Measurements from ENCODE around the gene TNPO2.
"Not testable (repeated sequence)": the region's sequence is repeated elsewhere in the genome, so short reads cannot be mapped to it uniquely, and the experiment has no call there.

Gene TNPO2

DNA sequence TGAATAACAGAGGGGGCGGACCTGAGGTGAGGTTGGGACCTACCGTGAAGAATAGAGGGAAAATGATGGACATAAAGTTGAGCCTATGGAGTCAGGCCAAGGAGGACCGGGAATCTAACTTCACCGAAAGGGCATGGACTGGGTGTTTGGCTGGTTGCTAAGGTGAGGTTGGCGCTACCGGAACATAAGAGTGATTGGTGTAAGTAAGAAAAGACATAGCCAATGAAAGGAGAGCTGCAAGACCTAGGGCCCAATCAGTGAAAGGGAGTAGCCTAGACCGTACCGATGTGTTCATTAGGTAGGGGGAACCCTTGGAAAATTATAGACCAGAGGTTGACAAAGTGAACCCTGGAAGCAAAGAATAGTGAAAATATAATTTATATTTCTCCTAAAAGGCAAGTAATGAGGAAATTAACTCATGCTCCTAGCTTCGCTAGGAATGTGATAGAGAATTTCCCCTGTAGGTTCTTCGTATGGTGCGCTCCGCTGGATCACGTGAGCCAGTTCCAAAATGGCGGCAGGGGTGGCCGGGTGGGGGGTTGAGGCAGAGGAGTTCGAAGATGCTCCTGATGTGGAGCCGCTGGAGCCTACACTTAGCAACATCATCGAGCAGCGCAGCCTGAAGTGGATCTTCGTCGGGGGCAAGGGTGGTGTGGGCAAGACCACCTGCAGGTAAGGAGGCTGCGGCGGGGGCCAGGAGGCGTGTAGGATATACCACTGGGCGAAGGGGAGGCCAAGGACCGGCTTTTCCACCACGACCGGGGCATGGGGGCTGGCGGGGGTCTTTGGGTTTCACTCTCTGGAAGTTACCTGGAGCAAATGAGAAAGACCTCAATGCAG lies 13.5 kb upstream of the TNPO2 start, which contains the start of gene GET3:
Gene GET3 (plus strand): TSS at position 503 of the 840 bp plus-strand sequence. CDS start 9 bp downstream, at position 512.
- peak; percentile 94 for DNase-seq (ENCODE audit: low spot score)

GRCh38 chr19:12733369-12734214 lies 9.9 kb upstream of the TNPO2 start:
- peak; percentile 53 for DNase-seq (ENCODE audit: low spot score)

DNA sequence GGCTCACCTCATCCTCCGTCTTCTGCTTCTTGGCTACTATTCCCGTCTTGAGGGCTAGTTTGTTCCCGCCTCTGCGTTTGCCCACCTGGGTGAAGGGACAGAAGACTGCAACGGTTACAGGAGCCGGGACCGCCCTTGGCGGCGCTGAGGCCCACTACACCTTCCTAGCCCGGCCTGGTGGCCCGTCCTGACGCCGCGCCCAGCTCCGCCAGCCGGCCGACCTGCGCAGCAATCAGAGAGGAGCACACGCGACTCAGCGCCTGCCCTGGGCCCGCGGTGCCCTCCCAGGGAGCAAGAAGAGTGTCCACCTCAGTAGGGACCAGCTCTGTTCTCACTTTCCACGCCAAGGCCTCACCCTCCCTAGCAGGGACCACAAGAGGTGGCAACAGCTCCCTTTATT lies 7.6 kb upstream of the TNPO2 start:
- no peak for DNase-seq (ENCODE audit: low spot score)

- DNase-seq (ENCODE audit: low spot score): no peak
Observed at GRCh38 chr19:12730064-12730463, 6.3 kb upstream of the TNPO2 start.

- no peak for DNase-seq (ENCODE audit: low spot score)
Observed at GRCh38 chr19:12727745-12728433, 4.2 kb upstream of the TNPO2 start.

DNA sequence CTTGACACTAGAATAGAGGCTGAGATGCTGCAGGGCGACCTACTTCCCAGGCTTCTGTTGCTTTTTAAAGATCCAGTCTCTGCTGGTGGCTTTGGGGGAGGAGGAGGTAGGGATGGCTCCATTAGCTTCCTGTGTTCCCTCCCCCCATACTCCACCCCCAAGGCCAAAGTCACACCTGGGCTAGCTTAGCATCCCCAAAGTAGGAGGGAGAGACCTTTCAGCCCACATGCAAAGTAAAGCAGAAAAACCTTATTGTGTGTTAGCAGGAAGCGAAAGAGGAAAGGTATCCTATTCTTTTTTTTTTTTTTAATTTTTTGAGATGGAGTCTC lies 3.2 kb upstream of the TNPO2 start:
- DNase-seq (ENCODE audit: low spot score): no peak

DNA sequence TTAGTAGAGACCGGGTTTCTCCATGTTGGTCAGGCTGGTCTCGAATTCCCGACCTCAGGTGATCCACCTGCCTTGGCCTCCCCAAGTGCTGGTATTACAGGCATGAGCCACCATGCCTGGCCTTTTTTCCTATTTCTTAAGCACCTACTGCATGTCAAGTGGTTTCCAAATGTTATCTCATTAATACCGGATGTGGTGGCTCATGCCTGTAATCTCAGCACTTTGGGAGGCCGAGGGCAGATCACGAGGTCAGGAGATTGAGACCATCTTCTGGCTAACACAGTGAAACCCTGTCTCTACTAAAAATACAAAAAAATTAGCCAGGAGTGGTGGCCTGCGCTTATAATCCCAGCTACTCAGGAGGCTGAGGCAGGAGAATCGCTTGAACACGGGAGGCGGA lies 1.9 kb upstream of the TNPO2 start:
- not testable (repeated sequence) for DNase-seq (ENCODE audit: low spot score)

DNA sequence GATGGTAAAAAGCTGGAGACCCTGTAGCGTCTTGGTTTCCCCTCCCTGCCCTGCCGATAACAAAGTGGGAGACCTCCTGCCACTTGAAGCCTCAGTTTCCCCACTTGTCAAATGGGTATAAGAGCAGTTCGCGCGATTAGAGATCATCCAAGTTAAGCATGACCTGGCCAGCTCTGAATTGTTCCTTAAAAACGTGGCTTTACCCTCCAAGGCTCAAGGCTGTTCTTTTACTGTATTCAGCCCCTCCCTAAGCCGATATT lies 421 bp downstream of the TNPO2 start:
- DNase-seq (ENCODE audit: low spot score): no peak

- DNase-seq (ENCODE audit: low spot score): peak; percentile 98
Observed at GRCh38 chr19:12722566-12723380, 959 bp downstream of the TNPO2 start.

- DNase-seq (ENCODE audit: low spot score): peak; percentile 75
Observed at GRCh38 chr19:12721656-12722565, 1.8 kb downstream of the TNPO2 start.

DNA sequence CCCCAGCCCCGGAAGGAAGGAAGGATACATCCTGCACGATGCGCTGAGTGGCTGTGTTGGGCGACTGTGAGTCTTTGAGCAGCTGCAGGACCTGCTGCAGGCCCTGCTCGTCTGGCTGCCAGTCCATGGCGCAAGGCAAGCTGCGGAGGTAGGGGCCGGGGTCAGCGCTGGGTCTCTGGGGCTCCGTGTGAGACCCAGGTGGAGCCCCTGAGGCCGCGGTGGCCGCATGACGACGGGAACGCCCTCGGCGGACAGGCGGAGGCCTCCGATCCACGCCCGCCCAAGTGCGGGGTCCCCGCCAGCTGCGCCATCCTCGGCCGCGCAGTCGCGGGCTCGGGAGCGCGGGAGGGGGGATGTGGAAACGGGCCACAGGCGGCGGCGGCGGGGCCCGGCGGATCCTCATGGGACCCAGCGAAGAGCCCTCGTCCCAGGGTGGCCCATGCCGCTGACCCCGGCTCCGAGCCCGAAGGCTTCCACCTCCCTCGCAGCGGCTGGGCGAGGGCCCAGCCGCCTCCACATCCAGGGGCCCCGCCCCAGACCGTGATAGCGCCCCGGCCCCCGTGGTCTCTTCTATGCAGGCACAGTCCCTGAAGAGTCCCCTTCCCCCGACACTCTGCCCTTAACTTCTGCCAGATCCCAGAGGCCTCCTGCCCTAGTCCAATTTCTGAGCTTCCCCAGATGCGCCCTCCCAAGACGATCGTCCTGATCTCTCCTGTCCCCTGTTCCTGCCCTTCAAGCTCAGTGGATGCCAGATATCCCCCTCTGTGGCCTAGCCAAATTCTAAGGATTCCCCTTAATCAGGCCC lies 2.7 kb downstream of the TNPO2 start:
- DNase-seq (ENCODE audit: low spot score): no peak

GRCh38 chr19:12720296-12720695 lies 3.4 kb downstream of the TNPO2 start:
- DNase-seq (ENCODE audit: low spot score): no peak

DNA sequence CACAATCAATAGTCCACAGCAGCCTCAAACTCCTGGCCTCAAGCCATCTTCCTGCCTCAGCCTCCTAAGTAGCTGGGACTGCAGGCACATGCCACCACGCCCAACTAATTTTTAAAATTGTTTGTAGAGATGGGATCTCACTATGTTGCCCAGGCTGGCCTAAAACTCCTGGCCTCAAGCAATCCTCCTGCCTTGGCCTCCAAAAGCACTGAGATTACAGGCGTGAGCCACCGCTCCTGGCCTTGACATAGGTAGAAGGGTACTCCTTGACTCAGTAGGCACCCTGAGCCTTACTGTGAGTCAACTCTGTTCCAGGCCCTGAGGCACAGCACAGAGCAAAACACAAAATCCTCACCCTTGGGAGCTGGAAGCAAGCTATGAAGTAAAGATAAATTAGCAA lies 7.8 kb downstream of the TNPO2 start:
- no peak for DNase-seq (ENCODE audit: low spot score)

DNA sequence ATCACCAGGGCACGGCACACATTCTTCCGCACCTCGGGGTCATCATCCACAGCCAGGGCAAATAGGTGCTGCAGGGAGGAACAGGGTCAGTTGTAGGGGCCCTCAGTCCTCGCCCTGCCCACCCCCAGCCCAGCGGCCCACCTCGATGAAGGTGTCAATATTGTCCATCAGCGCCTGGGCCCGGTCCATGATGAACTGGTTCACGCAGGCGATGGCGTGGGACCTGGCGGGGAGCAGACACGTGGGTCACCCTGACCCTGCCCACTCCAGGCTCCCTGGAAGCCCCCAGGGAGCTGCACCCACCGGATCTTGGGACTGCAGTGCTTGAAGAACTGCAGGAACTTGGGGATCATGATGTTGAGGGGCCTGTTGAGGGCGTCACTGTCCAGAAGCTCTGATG lies 8.6 kb downstream of the TNPO2 start:
- DNase-seq (ENCODE audit: low spot score): no peak

GRCh38 chr19:12713304-12713703 lies 10.4 kb downstream of the TNPO2 start:
- not testable (repeated sequence) for DNase-seq (ENCODE audit: low spot score)

DNA sequence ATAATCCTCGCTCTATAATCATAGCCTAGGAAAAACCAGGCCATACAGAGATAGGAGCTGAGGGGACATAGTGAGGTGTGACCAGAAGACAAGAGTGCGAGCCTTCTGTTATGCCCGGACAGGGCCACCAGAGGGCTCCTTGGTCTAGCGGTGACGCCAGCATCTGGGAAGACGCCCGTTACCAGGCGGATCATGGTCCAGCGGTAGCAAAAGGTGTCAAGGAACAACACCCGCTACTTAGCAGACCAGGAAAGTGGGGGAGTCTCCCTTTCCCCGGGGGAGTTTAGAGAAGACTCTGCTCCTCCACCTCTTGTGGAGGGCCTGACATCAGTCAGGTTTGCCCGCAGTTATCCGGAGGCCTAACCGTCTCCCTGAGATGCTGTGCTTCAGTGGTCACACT lies 11.7 kb downstream of the TNPO2 start:
- not testable (repeated sequence) for DNase-seq (ENCODE audit: low spot score)

DNA sequence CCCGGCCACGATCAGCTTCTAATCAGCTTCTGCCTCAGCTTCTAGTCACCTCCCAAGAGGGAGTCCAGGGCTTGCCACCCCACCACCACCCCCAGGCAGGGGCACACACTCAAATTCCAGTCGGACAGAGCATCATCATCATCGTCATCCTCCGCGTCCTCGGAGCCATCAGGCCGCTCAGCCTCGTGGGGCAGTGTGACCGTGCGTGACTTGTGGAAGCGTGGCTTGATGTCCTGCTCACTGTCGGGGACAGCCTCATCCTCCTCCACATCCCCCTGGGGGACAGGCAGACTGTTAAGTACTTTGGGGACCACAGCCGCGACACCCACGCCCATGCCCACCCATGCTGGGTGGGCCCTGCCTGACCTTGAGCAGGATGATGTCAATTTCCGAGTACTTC lies 12.5 kb downstream of the TNPO2 start:
- DNase-seq (ENCODE audit: low spot score): no peak

- no peak for DNase-seq (ENCODE audit: low spot score)
Observed at GRCh38 chr19:12708641-12709040, 15.1 kb downstream of the TNPO2 start.

DNA sequence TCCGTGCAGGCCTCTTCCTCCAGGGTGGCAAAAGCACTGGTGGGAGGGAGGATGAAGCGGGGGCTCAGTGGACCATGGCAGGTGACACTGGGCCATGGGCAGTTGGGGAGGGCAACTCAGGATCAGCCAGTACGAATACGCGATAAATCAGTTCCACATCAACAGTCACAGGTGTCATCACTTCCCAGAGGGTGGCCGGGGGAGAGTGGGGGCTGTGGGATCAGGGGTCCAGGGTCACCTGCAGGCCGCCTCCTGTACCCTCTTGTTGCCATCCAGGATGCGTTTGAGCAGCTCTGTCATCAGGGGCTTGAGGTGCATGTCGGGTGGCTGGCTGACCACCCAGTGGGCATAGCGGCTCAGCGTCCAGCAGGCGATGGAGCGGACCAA lies 17.4 kb downstream of the TNPO2 start:
- no peak for DNase-seq (ENCODE audit: low spot score)

Measured in germinal center (tissue), 1 donor.